ENCODE data around the gene TMEM205.
"Not testable (repeated sequence)": the region's sequence is repeated elsewhere in the genome, so short reads cannot be mapped to it uniquely, and the experiment has no call there.

TMEM205 gene

GRCh38 chr19:11347546-11348039 lies 1.5 kb upstream of the TMEM205 start:
- Histone ChIP-seq H3K4me1 (ENCODE audit: insufficient read depth, low read length, severe bottlenecking) (peaks cover 31% of the 10 kb centered on the region), H3K9me3 (ENCODE audit: low read length) (no peaks in the 10 kb centered on the region), H3K4me3 (ENCODE audit: low read depth, low read length, poor library complexity, severe bottlenecking) (no peak overlapping the region), H3K36me3 (ENCODE audit: insufficient read depth, low read length) (peaks cover 3% of the 10 kb centered on the region), H3K27me3 (ENCODE audit: insufficient read depth, low read length) (no peaks in the 10 kb centered on the region), H3K27ac (ENCODE audit: low read depth, low read length, poor library complexity, severe bottlenecking) (peak overlapping the region; percentile 13), H3K9ac (ENCODE audit: low read length) (no peak overlapping the region), H4K20me1 (ENCODE audit: insufficient read depth, low read length) (no peaks in the 10 kb centered on the region), H3K79me2 (ENCODE audit: insufficient read depth, low read length) (no peaks in the 10 kb centered on the region), H3K4me2 (ENCODE audit: low read length) (no peak overlapping the region), H2AFZ (ENCODE audit: low read length) (no peak overlapping the region), H3K9me2 (ENCODE audit: low read depth, low read length) (no peaks in the 10 kb centered on the region), H3F3A (ENCODE audit: insufficient read depth, low read length) (no peaks in the 10 kb centered on the region)
- no peak for TF ChIP-seq EZH2 (IDR thresholded peaks at IDR 0.05; ENCODE audit: borderline replicate concordance, low read length)
- TF ChIP-seq CTCF (IDR thresholded peaks at IDR 0.05; ENCODE audit: low read length) = no peak

- Histone ChIP-seq H3K27ac (ENCODE audit: low read depth, low read length, poor library complexity, severe bottlenecking) (peak overlapping the region; percentile 30), H3K4me3 (ENCODE audit: low read depth, low read length, poor library complexity, severe bottlenecking) (peak overlapping the region; percentile 79), H3K9me2 (ENCODE audit: low read depth, low read length) (no peaks in the 10 kb centered on the region), H3K79me2 (ENCODE audit: insufficient read depth, low read length) (no peaks in the 10 kb centered on the region), H3K4me1 (ENCODE audit: insufficient read depth, low read length, severe bottlenecking) (peaks cover 31% of the 10 kb centered on the region), H3K27me3 (ENCODE audit: insufficient read depth, low read length) (no peaks in the 10 kb centered on the region), H3F3A (ENCODE audit: insufficient read depth, low read length) (no peaks in the 10 kb centered on the region), H4K20me1 (ENCODE audit: insufficient read depth, low read length) (no peaks in the 10 kb centered on the region), H3K9ac (ENCODE audit: low read length) (peak overlapping the region; percentile 82), H2AFZ (ENCODE audit: low read length) (no peak overlapping the region), H3K4me2 (ENCODE audit: low read length) (peak overlapping the region; percentile 79), H3K36me3 (ENCODE audit: insufficient read depth, low read length) (peaks cover 12% of the 10 kb centered on the region), H3K9me3 (ENCODE audit: low read length) (no peaks in the 10 kb centered on the region)
- no peak for TF ChIP-seq EZH2 (IDR thresholded peaks at IDR 0.05; ENCODE audit: borderline replicate concordance, low read length)
- no peak for TF ChIP-seq CTCF (IDR thresholded peaks at IDR 0.05; ENCODE audit: low read length)
Measured at GRCh38 chr19:11345122-11345803, 805 bp downstream of the TMEM205 start.

- TF ChIP-seq CTCF (IDR thresholded peaks at IDR 0.05; ENCODE audit: low read length) (no peak), EZH2 (IDR thresholded peaks at IDR 0.05; ENCODE audit: borderline replicate concordance, low read length) (no peak)
- no peaks in the 10 kb centered on the region for H3F3A ChIP-seq (ENCODE audit: insufficient read depth, low read length)
- no peaks in the 10 kb centered on the region for H3K9me2 ChIP-seq (ENCODE audit: low read depth, low read length)
- no peak overlapping the region for H3K4me3 ChIP-seq (ENCODE audit: low read depth, low read length, poor library complexity, severe bottlenecking)
- H3K4me2 ChIP-seq (ENCODE audit: low read length) = no peak overlapping the region
- no peaks in the 10 kb centered on the region for H3K79me2 ChIP-seq (ENCODE audit: insufficient read depth, low read length)
- peaks cover 12% of the 10 kb centered on the region for H3K36me3 ChIP-seq (ENCODE audit: insufficient read depth, low read length)
- no peaks in the 10 kb centered on the region for H3K9me3 ChIP-seq (ENCODE audit: low read length)
- H3K4me1 ChIP-seq (ENCODE audit: insufficient read depth, low read length, severe bottlenecking) = peaks cover 31% of the 10 kb centered on the region
- H4K20me1 ChIP-seq (ENCODE audit: insufficient read depth, low read length) = no peaks in the 10 kb centered on the region
- H3K27me3 ChIP-seq (ENCODE audit: insufficient read depth, low read length) = no peaks in the 10 kb centered on the region
- H3K9ac ChIP-seq (ENCODE audit: low read length) = no peak overlapping the region
- no peak overlapping the region for H2AFZ ChIP-seq (ENCODE audit: low read length)
- H3K27ac ChIP-seq (ENCODE audit: low read depth, low read length, poor library complexity, severe bottlenecking) = no peak overlapping the region
Measured at GRCh38 chr19:11342429-11342828, 3.6 kb downstream of the TMEM205 start.

GRCh38 chr19:11340099-11340467 lies 6.0 kb downstream of the TMEM205 start:
- Histone ChIP-seq H3K4me1 (ENCODE audit: insufficient read depth, low read length, severe bottlenecking) (peaks cover 16% of the 10 kb centered on the region), H3K36me3 (ENCODE audit: insufficient read depth, low read length) (peaks cover 19% of the 10 kb centered on the region), H3K4me3 (ENCODE audit: low read depth, low read length, poor library complexity, severe bottlenecking) (peak overlapping the region; percentile 66), H3K9ac (ENCODE audit: low read length) (peak overlapping the region; percentile 41; the same call in 1 of the 2 replicates), H3K4me2 (ENCODE audit: low read length) (peak overlapping the region; percentile 71)
- H2AFZ ChIP-seq (ENCODE audit: low read length); H3K27me3 ChIP-seq (ENCODE audit: insufficient read depth, low read length); H4K20me1 ChIP-seq (ENCODE audit: insufficient read depth, low read length); H3K79me2 ChIP-seq (ENCODE audit: insufficient read depth, low read length); H3F3A ChIP-seq (ENCODE audit: insufficient read depth, low read length); H3K27ac ChIP-seq (ENCODE audit: low read depth, low read length, poor library complexity, severe bottlenecking); H3K9me2 ChIP-seq (ENCODE audit: low read depth, low read length); H3K9me3 ChIP-seq (ENCODE audit: low read length): not testable (repeated sequence)
